ENCODE results near the gene GPR3. TPM values are rescaled to one million over a fixed set of nuclear protein-coding genes. Genes with fewer than 3 reads are reported as not detected.

GPR3 gene
- total and polyA plus RNA-seq, 10 of the 15 experiments (the other 5 are each of a cell fraction or from before 2014, with no cell fraction given): 0.33 to 1.4 (median 0.63) TPM; not detected in 3

DNA sequence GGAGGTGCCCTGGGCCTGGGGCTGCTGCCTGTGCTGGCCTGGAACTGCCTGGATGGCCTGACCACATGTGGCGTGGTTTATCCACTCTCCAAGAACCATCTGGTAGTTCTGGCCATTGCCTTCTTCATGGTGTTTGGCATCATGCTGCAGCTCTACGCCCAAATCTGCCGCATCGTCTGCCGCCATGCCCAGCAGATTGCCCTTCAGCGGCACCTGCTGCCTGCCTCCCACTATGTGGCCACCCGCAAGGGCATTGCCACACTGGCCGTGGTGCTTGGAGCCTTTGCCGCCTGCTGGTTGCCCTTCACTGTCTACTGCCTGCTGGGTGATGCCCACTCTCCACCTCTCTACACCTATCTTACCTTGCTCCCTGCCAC lies 1.8 kb downstream of the GPR3 start (continued):
- TF ChIP-seq, protein P1, sequence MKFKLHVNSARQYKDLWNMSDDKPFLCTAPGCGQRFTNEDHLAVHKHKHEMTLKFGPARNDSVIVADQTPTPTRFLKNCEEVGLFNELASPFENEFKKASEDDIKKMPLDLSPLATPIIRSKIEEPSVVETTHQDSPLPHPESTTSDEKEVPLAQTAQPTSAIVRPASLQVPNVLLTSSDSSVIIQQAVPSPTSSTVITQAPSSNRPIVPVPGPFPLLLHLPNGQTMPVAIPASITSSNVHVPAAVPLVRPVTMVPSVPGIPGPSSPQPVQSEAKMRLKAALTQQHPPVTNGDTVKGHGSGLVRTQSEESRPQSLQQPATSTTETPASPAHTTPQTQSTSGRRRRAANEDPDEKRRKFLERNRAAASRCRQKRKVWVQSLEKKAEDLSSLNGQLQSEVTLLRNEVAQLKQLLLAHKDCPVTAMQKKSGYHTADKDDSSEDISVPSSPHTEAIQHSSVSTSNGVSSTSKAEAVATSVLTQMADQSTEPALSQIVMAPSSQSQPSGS (IDR thresholded peaks at IDR 0.05; ENCODE audit: low read length): no peak

DNA sequence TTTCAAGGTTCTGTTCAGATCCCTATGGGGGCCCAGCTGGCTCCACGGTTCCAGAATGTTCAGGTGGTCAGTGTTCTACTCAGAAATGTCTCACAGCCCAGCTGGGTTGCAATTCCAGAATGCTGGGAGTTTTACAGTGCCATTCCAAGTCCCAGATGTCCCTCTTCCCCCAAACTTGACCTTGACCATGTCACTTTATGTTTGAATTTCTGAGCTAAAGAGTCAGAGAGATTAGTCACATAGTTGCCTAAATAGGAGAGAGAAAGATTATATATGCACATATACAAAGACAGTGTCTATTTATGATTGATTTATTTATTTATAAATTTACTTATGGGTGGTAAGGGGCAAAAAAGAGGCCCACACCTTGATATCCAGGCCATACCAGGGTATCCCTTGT lies 2.5 kb downstream of the GPR3 start:
- no peaks in the 10 kb centered on the region for H4K20me1 ChIP-seq (ENCODE audit: control insufficient read depth, insufficient read depth)
- H3K79me2 ChIP-seq (ENCODE audit: control insufficient read depth, insufficient read depth, low read length): no peaks in the 10 kb centered on the region
- no peak overlapping the region for H2AFZ ChIP-seq (ENCODE audit: control insufficient read depth, low read depth, low read length)
- ChIA-PET RAD21 (ENCODE audit: unreplicated experiment) (interaction anchor here (0.6 to 4.9 kb wide), 24 partner anchors 21 to 350 kb away, joined by 3 to 103 read pairs (median 4); partner anchors contain the start of gene SYTL1), SMC1A (ENCODE audit: uncharacterized antibody, unreplicated experiment) (interaction anchor here (0.7 to 5.6 kb wide), 15 partner anchors 8 to 351 kb away, joined by 3 to 54 read pairs (median 6); partner anchors contain the start of gene AHDC1), POLR2A (interaction anchor here (2.9 kb wide), 1 partner anchor 98 kb away, joined by 16 read pairs; no protein-coding TSS in a partner anchor), CTCF (interaction anchor here (0.6 to 13.5 kb wide), 39 partner anchors 8 to 351 kb away, joined by 3 to 265 read pairs (median 5); partner anchors contain the start of genes AHDC1, CD164L2, FAM76A and MAP3K6)
- no peak overlapping the region for H3K4me3 ChIP-seq
- ATAC-seq (no peak), FAIRE-seq (no peak), DNase-seq (ENCODE audit: low read depth, low spot score) (no peak)
- no TSS peak for BruUV-seq (replicated peaks)
- H3K9ac ChIP-seq (ENCODE audit: control insufficient read depth, insufficient read depth, low read length): no peak overlapping the region
- no peak overlapping the region for H3K4me2 ChIP-seq (ENCODE audit: control insufficient read depth, insufficient read depth)
- no peak overlapping the region for H3K27ac ChIP-seq (ENCODE audit: control insufficient read depth, insufficient read depth)
- H3K36me3 ChIP-seq (ENCODE audit: control insufficient read depth in 2 of 2, insufficient read depth in 2 of 2, low read length in 1 of 2): no peaks in the 10 kb centered on the region
- peaks cover 8% of the 10 kb centered on the region for H3K4me1 ChIP-seq (ENCODE audit: control insufficient read depth, insufficient read depth, low read length)
- in situ Hi-C loops (cut with MboI): loop anchor here (5.0 kb wide), 4 partner anchors 93 to 293 kb away; no protein-coding TSS in a partner anchor
- WGBS (ENCODE audit: insufficient coverage, insufficient replicate concordance, low lambda C conversion rate, missing lambda C conversion rate): 67% methylated on average over 1 of the region's 1 CpG
- intact Hi-C loops (cut with micrococcal nuclease; ENCODE audit: unreplicated experiment): loop anchor here (1.0 to 2.0 kb wide), 2 partner anchors 268 to 292 kb away; no protein-coding TSS in a partner anchor
- no peaks in the 10 kb centered on the region for H3K27me3 ChIP-seq (replicated peaks in 1 of 2; ENCODE audit: control insufficient read depth in 2 of 2, insufficient read depth in 2 of 2, low read length in 1 of 2)
- no peaks in the 10 kb centered on the region for H3K9me3 ChIP-seq (replicated peaks; ENCODE audit: control insufficient read depth, insufficient read depth, low read length)
- TF ChIP-seq BRCA1 (IDR thresholded peaks at IDR 0.05; ENCODE audit: low read depth, low read length): no peak
- no peak for TF ChIP-seq PAX5 (IDR thresholded peaks at IDR 0.05; ENCODE audit: borderline replicate concordance, low read depth, low read length)
- no peak for TF ChIP-seq NRF1 (conservative IDR thresholded peaks at IDR 0.05; ENCODE audit: low read depth, low read length)
- no peak for TF ChIP-seq CREB1 (IDR thresholded peaks at IDR 0.05; ENCODE audit: low read depth)
- no peak for TF ChIP-seq TCF12 (IDR thresholded peaks at IDR 0.05; ENCODE audit: low read depth, low read length)
- TF ChIP-seq SREBF2 (IDR thresholded peaks at IDR 0.05; ENCODE audit: low read length): no peak
- TF ChIP-seq SREBF1 (IDR thresholded peaks at IDR 0.05; ENCODE audit: low read length): no peak
- no peak for TF ChIP-seq NFIC (IDR thresholded peaks at IDR 0.05; ENCODE audit: low read depth, low read length)
- TF ChIP-seq GABPA (IDR thresholded peaks at IDR 0.05; ENCODE audit: low read depth): no peak
- no peak for TF ChIP-seq RB1 (IDR thresholded peaks at IDR 0.05; ENCODE audit: borderline replicate concordance)
- TF ChIP-seq, protein P2, sequence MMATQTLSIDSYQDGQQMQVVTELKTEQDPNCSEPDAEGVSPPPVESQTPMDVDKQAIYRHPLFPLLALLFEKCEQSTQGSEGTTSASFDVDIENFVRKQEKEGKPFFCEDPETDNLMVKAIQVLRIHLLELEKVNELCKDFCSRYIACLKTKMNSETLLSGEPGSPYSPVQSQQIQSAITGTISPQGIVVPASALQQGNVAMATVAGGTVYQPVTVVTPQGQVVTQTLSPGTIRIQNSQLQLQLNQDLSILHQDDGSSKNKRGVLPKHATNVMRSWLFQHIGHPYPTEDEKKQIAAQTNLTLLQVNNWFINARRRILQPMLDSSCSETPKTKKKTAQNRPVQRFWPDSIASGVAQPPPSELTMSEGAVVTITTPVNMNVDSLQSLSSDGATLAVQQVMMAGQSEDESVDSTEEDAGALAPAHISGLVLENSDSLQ (IDR thresholded peaks at IDR 0.05): no peak
- TF ChIP-seq, protein P3, sequence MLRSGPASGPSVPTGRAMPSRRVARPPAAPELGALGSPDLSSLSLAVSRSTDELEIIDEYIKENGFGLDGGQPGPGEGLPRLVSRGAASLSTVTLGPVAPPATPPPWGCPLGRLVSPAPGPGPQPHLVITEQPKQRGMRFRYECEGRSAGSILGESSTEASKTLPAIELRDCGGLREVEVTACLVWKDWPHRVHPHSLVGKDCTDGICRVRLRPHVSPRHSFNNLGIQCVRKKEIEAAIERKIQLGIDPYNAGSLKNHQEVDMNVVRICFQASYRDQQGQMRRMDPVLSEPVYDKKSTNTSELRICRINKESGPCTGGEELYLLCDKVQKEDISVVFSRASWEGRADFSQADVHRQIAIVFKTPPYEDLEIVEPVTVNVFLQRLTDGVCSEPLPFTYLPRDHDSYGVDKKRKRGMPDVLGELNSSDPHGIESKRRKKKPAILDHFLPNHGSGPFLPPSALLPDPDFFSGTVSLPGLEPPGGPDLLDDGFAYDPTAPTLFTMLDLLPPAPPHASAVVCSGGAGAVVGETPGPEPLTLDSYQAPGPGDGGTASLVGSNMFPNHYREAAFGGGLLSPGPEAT (IDR thresholded peaks at IDR 0.05; ENCODE audit: low read depth): no peak
- TF ChIP-seq, protein P4, sequence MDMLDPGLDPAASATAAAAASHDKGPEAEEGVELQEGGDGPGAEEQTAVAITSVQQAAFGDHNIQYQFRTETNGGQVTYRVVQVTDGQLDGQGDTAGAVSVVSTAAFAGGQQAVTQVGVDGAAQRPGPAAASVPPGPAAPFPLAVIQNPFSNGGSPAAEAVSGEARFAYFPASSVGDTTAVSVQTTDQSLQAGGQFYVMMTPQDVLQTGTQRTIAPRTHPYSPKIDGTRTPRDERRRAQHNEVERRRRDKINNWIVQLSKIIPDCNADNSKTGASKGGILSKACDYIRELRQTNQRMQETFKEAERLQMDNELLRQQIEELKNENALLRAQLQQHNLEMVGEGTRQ (IDR thresholded peaks at IDR 0.05; ENCODE audit: borderline replicate concordance, low read depth, low read length): no peak
